Activated CD8-positive, alpha-beta T cell treated with anti-CD3 and anti-CD28 coated beads for 36 hours (primary cell): ENCODE results near the gene HS1BP3. TPM values are rescaled to one million over a fixed set of nuclear protein-coding genes. Genes with fewer than 3 reads are reported as not detected.

Experiments used
- ATAC-seq: fragments of 200-7000 bp; cut with Tn5 transposase; one replicate; pipeline ENCODE4 v1.10.0; 2021; ENCODE audit warnings: mild to moderate bottlenecking, moderate library complexity
- CTCF ChIA-PET: fragments of 350-600 bp; sonication (Branson Sonifier 250); formaldehyde crosslinking; loops from one replicate; lab custom pipeline; 2021; ENCODE audit warnings: antibody characterized with exemption; lab: Charles Lee
- POLR2A ChIA-PET: fragments of 350-600 bp; sonication (Branson Sonifier 250); formaldehyde crosslinking; loops from one replicate; lab custom pipeline; 2021; ENCODE audit warnings: antibody characterized with exemption; lab: Charles Lee
- DNase-seq: peaks from one replicate; pipeline ENCODE4 v3.0.0-alpha.2; 2020
- H3K27ac Mint-ChIP-seq: one replicate; pipeline ENCODE4 v1.8.0; 2021; ENCODE audit warnings: mild to moderate bottlenecking, mixed read lengths
- H3K27me3 Mint-ChIP-seq: one replicate; pipeline ENCODE4 v1.8.0; 2021; ENCODE audit warnings: mixed read lengths
- H3K36me3 Mint-ChIP-seq: one replicate; pipeline ENCODE4 v1.8.0; 2021; ENCODE audit warnings: low read depth, mixed read lengths
- H3K4me1 Mint-ChIP-seq: one replicate; pipeline ENCODE4 v1.8.0; 2021; ENCODE audit warnings: low read depth, mixed read lengths
- H3K4me3 Mint-ChIP-seq: one replicate; pipeline ENCODE4 v1.8.0; 2021; ENCODE audit warnings: mild to moderate bottlenecking, moderate library complexity, mixed read lengths
- H3K9me3 Mint-ChIP-seq: one replicate; pipeline ENCODE4 v1.8.0; 2021; ENCODE audit warnings: mixed read lengths
- CTCF ChIP-seq: fragments of 200-600 bp; IDR thresholded peaks from one replicate; pipeline ENCODE4 v1.8.0; 2022; ENCODE audit warnings: antibody characterized with exemption, mild to moderate bottlenecking
- intact Hi-C: fragments of 100-400 bp; cut with micrococcal nuclease; formaldehyde crosslinking; loops from one replicate; pipeline ENCODE4 v1.10.0; 2022
- total RNA-seq, 2 experiments: library from RNA; stranded (reverse); gene quantifications; one replicate each; pipeline ENCODE4 v1.2.3, GENCODE V29; 2021

The HS1BP3 gene
- total RNA-seq, 2 experiments from 2014 or later, result 6.5 to 7.9 TPM

GRCh38 chr2:20630967-20631366 lies 19.9 kb downstream of the HS1BP3 start:
- CTCF ChIA-PET, result interaction anchor here (1.4 kb wide), 1 partner anchor 20 kb away, joined by 3 read pairs; the partner anchor contains the start of gene HS1BP3
- intact Hi-C loops, result no loop called here
- peaks cover 2% of the 10 kb centered on the region for H3K36me3 Mint-ChIP-seq
- no peak overlapping the region for H3K4me3 Mint-ChIP-seq
- H3K27ac Mint-ChIP-seq, result no peak overlapping the region
- no peak for TF ChIP-seq CTCF
- DNase-seq (no peak), ATAC-seq (no peak)
- POLR2A ChIA-PET, result interaction anchor here (1.5 kb wide), 1 partner anchor 214 kb away, joined by 4 read pairs; no protein-coding TSS in a partner anchor
- no peaks in the 10 kb centered on the region for H3K27me3 Mint-ChIP-seq
- peaks cover 1% of the 10 kb centered on the region for H3K4me1 Mint-ChIP-seq
- H3K9me3 Mint-ChIP-seq, result no peaks in the 10 kb centered on the region

GRCh38 chr2:20629581-20630171 lies 21.2 kb downstream of the HS1BP3 start:
- CTCF ChIA-PET, result no interaction called here

GRCh38 chr2:20629181-20629580 lies 21.7 kb downstream of the HS1BP3 start:
- ChIA-PET CTCF (no interaction called here), POLR2A (interaction anchor here (0.9 kb wide), 1 partner anchor 11 kb away, joined by 3 read pairs; no protein-coding TSS in a partner anchor)
- Mint-ChIP-seq H3K9me3 (no peaks in the 10 kb centered on the region), H3K4me3 (no peak overlapping the region), H3K36me3 (no peaks in the 10 kb centered on the region), H3K27ac (no peak overlapping the region), H3K4me1 (no peaks in the 10 kb centered on the region), H3K27me3 (no peaks in the 10 kb centered on the region)
- DNase-seq (no peak), ATAC-seq (no peak)
- intact Hi-C loops, result no loop called here
- TF ChIP-seq CTCF, result no peak

More at GRCh38 chr2:20629581-20630171, 21.2 kb downstream of the HS1BP3 start:
- POLR2A ChIA-PET, result interaction anchor here (0.9 kb wide), 1 partner anchor 11 kb away, joined by 3 read pairs; no protein-coding TSS in a partner anchor
- TF ChIP-seq CTCF, result no peak
- Mint-ChIP-seq H3K27ac (no peak overlapping the region), H3K9me3 (no peaks in the 10 kb centered on the region), H3K27me3 (no peaks in the 10 kb centered on the region), H3K4me3 (no peak overlapping the region), H3K4me1 (no peaks in the 10 kb centered on the region), H3K36me3 (no peaks in the 10 kb centered on the region)
- DNase-seq (no peak), ATAC-seq (no peak)
- intact Hi-C loops, result no loop called here

- intact Hi-C loops, result no loop called here
- Mint-ChIP-seq H3K27me3 (no peaks in the 10 kb centered on the region), H3K36me3 (no peaks in the 10 kb centered on the region), H3K9me3 (no peaks in the 10 kb centered on the region), H3K4me3 (no peak overlapping the region), H3K27ac (no peak overlapping the region), H3K4me1 (no peaks in the 10 kb centered on the region)
- POLR2A ChIA-PET, result no interaction called here
- CTCF ChIA-PET, result no interaction called here
- DNase-seq (no peak), ATAC-seq (no peak)
- TF ChIP-seq CTCF, result no peak
These were observed 23.1 kb downstream of the HS1BP3 start for GRCh38 chr2:20627712-20628380.
